Measurements from ENCODE around the gene PMM2.
"Not testable (repeated sequence)": the region's sequence is repeated elsewhere in the genome, so short reads cannot be mapped to it uniquely, and the experiment has no call there.

Gene PMM2

DNA sequence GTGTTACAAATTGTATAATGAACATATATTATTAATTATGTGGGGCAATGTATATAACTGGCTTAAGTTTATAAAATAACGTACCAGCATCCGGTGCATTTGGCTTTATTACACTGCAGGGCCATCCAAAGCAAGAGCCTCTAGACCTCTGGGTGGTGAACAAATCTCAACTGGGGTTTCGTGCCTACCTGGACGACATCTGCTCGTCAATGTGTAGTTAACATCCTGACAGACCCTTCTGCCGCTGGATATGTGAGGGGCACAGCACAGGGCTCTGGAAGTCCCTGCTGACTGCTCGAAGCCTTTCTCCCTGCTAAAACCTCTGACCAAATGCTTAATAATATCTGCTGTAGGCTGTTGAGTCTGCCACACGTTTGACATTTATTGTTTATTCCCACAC is 2.5 kb upstream of the PMM2 start:
- Histone ChIP-seq H3K4me3 (no peak overlapping the region), H3K9me3 (ENCODE audit: low read depth, low read length) (no peaks in the 10 kb centered on the region), H3K9ac (ENCODE audit: insufficient read length) (no peak overlapping the region), H3K36me3 (ENCODE audit: insufficient read depth, low read length) (peaks cover 10% of the 10 kb centered on the region), H3K27ac (no peak overlapping the region)
- TF ChIP-seq EZH2 (IDR thresholded peaks at IDR 0.05) (no peak), POLR2AphosphoS5 (IDR thresholded peaks at IDR 0.05; ENCODE audit: borderline replicate concordance, low read depth, low read length) (no peak), FOXP2 (optimal IDR thresholded peaks at IDR 0.05; ENCODE audit: control extremely low read depth, extremely low read length, insufficient read depth) (no peak)
- DNase-seq (ENCODE audit: low read depth, low spot score), result no peak

DNA sequence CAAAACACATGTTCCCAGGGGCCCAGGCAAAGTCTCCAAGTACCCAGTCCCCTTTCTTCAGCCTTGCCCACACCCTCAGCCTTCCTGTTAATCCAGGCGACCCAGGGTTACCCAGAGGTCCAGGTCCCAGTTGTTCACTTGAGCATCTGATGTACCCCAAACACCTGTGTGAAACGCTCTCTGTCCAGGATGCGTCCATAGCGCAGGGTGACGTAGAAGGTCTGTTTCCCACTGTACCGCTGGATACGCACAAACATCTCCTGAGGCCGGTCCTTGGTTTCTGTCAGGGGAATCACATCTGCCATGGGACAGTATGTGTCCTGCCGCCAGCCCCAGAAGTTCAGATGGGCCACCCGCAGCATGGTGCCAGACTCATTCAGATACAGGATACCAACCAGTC is 1.8 kb upstream of the PMM2 start:
- DNase-seq (ENCODE audit: low read depth, low spot score), result no peak
- H3K9me3 ChIP-seq (ENCODE audit: low read depth, low read length), result no peaks in the 10 kb centered on the region
- no peak overlapping the region for H3K9ac ChIP-seq (ENCODE audit: insufficient read length)
- peaks cover 12% of the 10 kb centered on the region for H3K36me3 ChIP-seq (ENCODE audit: insufficient read depth, low read length)
- no peak for TF ChIP-seq EZH2 (IDR thresholded peaks at IDR 0.05)
- no peak for TF ChIP-seq FOXP2 (optimal IDR thresholded peaks at IDR 0.05; ENCODE audit: control extremely low read depth, extremely low read length, insufficient read depth)
- TF ChIP-seq POLR2AphosphoS5 (IDR thresholded peaks at IDR 0.05; ENCODE audit: borderline replicate concordance, low read depth, low read length), result no peak
- no peak overlapping the region for H3K4me3 ChIP-seq
- H3K27ac ChIP-seq, result no peak overlapping the region

DNA sequence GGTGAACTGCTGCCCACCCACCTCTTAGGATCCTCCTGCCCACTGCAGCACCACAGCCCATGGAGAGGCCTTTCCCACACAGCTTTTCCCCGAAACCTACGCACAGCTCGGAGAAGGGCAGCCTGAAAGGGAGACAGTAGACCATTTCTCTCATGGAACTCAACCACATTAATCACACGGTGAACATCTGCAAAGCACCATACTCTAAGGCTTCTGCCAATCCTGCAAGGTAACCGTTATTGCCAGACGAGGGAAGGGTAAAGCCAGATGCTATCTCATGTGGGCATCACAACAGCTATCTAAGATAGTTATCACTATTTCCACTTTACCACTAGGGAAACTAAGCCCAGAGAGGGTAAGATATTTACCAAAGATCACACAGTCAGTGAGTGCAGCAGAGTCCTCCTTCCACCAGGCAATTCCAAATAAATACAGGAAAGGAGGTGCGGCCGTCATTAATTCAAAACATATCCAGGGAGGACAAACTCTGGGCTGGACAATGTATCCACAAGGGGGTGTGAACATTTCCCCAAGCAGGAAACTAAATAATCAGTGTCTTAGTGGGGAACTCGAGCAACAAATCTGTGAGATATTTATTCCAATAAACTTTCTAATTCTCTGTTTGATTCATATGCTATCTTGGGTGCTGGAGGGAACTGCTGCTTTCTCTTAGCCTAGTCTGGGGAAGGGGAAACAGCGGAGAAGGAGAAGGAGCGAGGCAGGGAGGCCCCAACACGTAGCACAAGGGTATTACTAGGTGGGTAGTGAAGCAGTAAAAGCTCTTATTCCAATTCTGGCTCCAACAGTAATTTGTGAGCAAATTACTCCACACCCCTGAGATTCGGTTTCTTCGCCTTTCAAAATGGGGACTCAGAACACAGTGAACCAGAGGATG is 923 bp upstream of the PMM2 start:
- H3K9ac ChIP-seq (ENCODE audit: insufficient read length), result peak overlapping the region; percentile 89
- no peak for TF ChIP-seq EZH2 (IDR thresholded peaks at IDR 0.05)
- no peak for TF ChIP-seq FOXP2 (optimal IDR thresholded peaks at IDR 0.05; ENCODE audit: control extremely low read depth, extremely low read length, insufficient read depth)
- no peak for TF ChIP-seq POLR2AphosphoS5 (IDR thresholded peaks at IDR 0.05; ENCODE audit: borderline replicate concordance, low read depth, low read length)

GRCh38 chr16:8798174-8798527 is 512 bp downstream of the PMM2 start:
- Histone ChIP-seq H3K9me3 (ENCODE audit: low read depth, low read length) (no peaks in the 10 kb centered on the region), H3K27ac (peak overlapping the region; percentile 16; the same call in 1 of the 2 replicates), H3K9ac (ENCODE audit: insufficient read length) (peak overlapping the region; percentile 97), H3K36me3 (ENCODE audit: insufficient read depth, low read length) (peaks cover 34% of the 10 kb centered on the region), H3K4me3 (peak overlapping the region; percentile 97)
- no peak for DNase-seq (ENCODE audit: low read depth, low spot score)
- TF ChIP-seq POLR2AphosphoS5 (IDR thresholded peaks at IDR 0.05; ENCODE audit: borderline replicate concordance, low read depth, low read length) (no peak), EZH2 (IDR thresholded peaks at IDR 0.05) (no peak), FOXP2 (optimal IDR thresholded peaks at IDR 0.05; ENCODE audit: control extremely low read depth, extremely low read length, insufficient read depth) (no peak)

More for the DNA sequence above, 923 bp upstream of the PMM2 start:
- peak overlapping the region; percentile 27; the same call in 1 of the 2 replicates for H3K27ac ChIP-seq
- peaks cover 20% of the 10 kb centered on the region for H3K36me3 ChIP-seq (ENCODE audit: insufficient read depth, low read length)
- no peak for DNase-seq (ENCODE audit: low read depth, low spot score)
- H3K9me3 ChIP-seq (ENCODE audit: low read depth, low read length), result no peaks in the 10 kb centered on the region
- peak overlapping the region; percentile 97 for H3K4me3 ChIP-seq

DNA sequence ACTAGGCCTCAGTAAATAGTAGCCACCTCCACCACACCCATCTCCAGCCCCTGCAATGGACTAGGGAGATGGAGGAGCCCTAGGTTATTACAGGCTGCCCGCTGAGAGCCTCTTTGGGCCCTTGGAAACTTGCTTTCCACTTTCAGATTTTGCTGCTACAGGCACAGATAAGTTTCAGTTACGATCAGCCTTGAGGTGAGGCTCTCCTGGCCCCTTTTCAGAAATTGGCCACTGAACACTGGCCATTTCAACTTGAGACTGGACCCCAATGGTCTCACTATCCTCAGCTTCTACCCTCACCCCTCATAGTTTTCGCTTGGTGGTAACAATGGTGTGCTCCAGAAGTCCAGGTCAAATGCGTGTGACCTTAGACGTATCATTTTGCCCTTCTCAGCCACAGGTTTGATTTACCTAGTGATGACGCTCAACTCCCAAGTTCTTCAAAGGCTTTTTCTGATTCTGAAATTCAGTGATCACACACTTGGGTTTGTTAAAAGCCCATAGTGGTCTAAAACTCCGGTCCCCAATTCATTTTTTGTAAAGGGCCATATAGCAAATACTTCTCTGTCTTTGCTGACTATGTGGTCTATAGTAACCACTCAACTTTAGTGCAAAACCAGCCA is 1.0 kb downstream of the PMM2 start:
- Histone ChIP-seq H3K9me3 (ENCODE audit: low read depth, low read length) (no peaks in the 10 kb centered on the region), H3K4me3 (peak overlapping the region; percentile 97), H3K27ac (no peak overlapping the region), H3K36me3 (ENCODE audit: insufficient read depth, low read length) (peaks cover 37% of the 10 kb centered on the region), H3K9ac (ENCODE audit: insufficient read length) (peak overlapping the region; percentile 97)
- no peak for DNase-seq (ENCODE audit: low read depth, low spot score)
- TF ChIP-seq FOXP2 (optimal IDR thresholded peaks at IDR 0.05; ENCODE audit: control extremely low read depth, extremely low read length, insufficient read depth) (no peak), POLR2AphosphoS5 (IDR thresholded peaks at IDR 0.05; ENCODE audit: borderline replicate concordance, low read depth, low read length) (no peak), EZH2 (IDR thresholded peaks at IDR 0.05) (no peak)

- H3K9me3 ChIP-seq (ENCODE audit: low read depth, low read length), result no peaks in the 10 kb centered on the region
- TF ChIP-seq POLR2AphosphoS5 (IDR thresholded peaks at IDR 0.05; ENCODE audit: borderline replicate concordance, low read depth, low read length), result no peak
- H3K9ac ChIP-seq (ENCODE audit: insufficient read length), result no peak overlapping the region
Measured at GRCh38 chr16:8801701-8802100, 4.1 kb downstream of the PMM2 start.

DNA sequence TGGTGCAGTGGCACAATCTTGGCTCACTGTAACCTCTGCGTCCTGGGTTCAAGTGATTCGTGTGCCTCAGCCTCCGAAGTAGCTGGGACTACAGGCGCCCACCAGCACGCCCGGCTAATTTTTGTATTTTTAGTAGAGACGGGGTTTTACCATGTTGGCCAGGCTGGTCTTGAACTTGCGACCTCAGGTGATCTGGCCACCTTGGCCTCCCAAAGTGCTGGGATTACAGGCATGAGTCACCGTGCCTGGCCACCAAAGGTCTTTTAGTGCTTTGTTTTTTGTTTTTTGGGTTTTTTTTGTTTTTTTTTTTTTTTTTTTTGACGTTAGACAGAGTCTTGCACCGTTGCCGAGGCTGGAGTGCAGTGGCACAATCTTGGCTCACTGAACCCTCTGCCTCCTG is 6.1 kb downstream of the PMM2 start:
- H3K27ac ChIP-seq; H3K4me3 ChIP-seq; DNase-seq (ENCODE audit: low read depth, low spot score); H3K9ac ChIP-seq (ENCODE audit: insufficient read length); H3K9me3 ChIP-seq (ENCODE audit: low read depth, low read length): not testable (repeated sequence)
- peaks cover 77% of the 10 kb centered on the region for H3K36me3 ChIP-seq (ENCODE audit: insufficient read depth, low read length)

More at GRCh38 chr16:8801701-8802100, 4.1 kb downstream of the PMM2 start:
- H3K36me3 ChIP-seq (ENCODE audit: insufficient read depth, low read length), result peaks cover 59% of the 10 kb centered on the region
- no peak for DNase-seq (ENCODE audit: low read depth, low spot score)
- no peak overlapping the region for H3K4me3 ChIP-seq
- no peak overlapping the region for H3K27ac ChIP-seq

DNA sequence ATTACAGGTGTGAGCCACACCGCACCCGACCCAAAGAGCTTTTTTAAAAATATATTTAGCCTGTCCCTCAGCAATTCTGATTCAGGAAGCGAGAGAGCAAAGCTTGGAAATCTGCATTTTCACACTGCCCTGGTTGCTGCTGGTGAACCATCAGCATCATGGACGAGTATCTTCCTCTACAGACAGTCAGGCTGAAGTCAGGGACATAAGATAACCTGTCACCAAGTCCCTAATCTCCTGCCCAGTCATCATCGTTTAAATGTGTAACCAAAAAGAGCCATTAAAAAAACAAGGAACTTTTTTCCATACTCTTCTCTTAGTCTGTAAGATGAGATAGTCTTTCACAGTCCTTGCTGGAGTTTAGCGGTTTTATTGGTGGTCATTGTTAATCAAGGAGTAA is 6.7 kb downstream of the PMM2 start:
- Histone ChIP-seq H3K27ac (no peak overlapping the region), H3K9ac (ENCODE audit: insufficient read length) (no peak overlapping the region), H3K36me3 (ENCODE audit: insufficient read depth, low read length) (peaks cover 77% of the 10 kb centered on the region), H3K4me3 (no peak overlapping the region), H3K9me3 (ENCODE audit: low read depth, low read length) (no peaks in the 10 kb centered on the region)
- no peak for DNase-seq (ENCODE audit: low read depth, low spot score)
- TF ChIP-seq POLR2AphosphoS5 (IDR thresholded peaks at IDR 0.05; ENCODE audit: borderline replicate concordance, low read depth, low read length) (no peak), EZH2 (IDR thresholded peaks at IDR 0.05) (no peak), FOXP2 (optimal IDR thresholded peaks at IDR 0.05; ENCODE audit: control extremely low read depth, extremely low read length, insufficient read depth) (no peak)

All from SK-N-MC (cell line).